ENCODE measurements around the gene SUSD3.

The SUSD3 gene

GRCh38 chr9:93053781-93054331, 4.6 kb upstream of the SUSD3 start:
- no peak for TF ChIP-seq ZFX (IDR thresholded peaks at IDR 0.05)
- TF ChIP-seq, protein P1, sequence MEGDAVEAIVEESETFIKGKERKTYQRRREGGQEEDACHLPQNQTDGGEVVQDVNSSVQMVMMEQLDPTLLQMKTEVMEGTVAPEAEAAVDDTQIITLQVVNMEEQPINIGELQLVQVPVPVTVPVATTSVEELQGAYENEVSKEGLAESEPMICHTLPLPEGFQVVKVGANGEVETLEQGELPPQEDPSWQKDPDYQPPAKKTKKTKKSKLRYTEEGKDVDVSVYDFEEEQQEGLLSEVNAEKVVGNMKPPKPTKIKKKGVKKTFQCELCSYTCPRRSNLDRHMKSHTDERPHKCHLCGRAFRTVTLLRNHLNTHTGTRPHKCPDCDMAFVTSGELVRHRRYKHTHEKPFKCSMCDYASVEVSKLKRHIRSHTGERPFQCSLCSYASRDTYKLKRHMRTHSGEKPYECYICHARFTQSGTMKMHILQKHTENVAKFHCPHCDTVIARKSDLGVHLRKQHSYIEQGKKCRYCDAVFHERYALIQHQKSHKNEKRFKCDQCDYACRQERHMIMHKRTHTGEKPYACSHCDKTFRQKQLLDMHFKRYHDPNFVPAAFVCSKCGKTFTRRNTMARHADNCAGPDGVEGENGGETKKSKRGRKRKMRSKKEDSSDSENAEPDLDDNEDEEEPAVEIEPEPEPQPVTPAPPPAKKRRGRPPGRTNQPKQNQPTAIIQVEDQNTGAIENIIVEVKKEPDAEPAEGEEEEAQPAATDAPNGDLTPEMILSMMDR (conservative IDR thresholded peaks at IDR 0.05), result no peak

DNA sequence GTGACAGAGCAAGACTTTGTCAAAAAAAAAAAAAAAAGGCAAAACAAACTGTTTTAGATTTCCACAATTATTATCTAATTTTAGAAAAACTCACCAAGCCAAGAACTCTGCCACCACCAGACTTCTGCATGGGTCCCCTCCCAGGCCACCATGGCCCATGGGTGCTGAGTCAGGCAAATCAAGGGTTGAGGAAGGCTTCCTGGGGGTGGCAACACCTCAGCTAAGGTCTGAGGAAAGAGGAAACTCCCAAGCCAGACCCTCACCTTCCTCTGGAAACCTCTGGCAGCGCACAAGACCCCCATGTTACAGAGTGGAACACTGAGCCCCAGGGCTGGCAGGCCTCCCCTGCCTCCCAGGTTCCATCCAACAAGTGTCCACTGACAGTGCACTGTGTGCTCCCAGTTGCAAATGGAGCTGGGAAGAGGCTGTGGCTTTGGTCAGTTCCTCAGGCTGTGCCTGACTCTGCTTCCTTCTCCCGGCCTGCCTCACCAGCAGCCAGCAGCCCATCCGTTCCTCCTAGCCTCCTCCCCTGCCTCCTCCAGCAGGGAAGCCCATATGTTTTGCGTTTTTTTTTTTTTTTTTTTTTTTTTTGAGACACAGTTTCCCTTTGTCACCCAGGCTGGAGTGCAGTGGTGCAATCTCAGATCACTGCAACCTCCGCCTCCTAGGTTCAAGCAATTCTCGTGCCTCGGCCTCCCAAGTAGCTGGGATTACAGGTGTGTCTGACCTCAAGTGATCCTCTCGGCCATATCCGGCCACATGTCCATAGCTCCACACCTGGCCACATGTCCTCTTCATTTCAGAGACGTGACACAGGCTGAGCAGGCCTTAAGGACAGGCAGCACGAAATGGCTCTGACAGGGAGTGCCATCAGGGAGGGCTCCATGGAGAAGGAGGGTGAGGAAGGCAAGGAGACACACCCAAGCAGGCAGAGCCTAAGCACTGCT, 3.5 kb upstream of the SUSD3 start:
- no peak overlapping the region for H3K27ac ChIP-seq
- no peak for TF ChIP-seq ZFX (IDR thresholded peaks at IDR 0.05)
- TF ChIP-seq, protein P1 (conservative IDR thresholded peaks at IDR 0.05), result no peak

More at GRCh38 chr9:93053781-93054331, 4.6 kb upstream of the SUSD3 start:
- H3K27ac ChIP-seq, result no peak overlapping the region

GRCh38 chr9:93057042-93057702, 1.3 kb upstream of the SUSD3 start:
- no peak overlapping the region for H3K27ac ChIP-seq
- TF ChIP-seq, protein P1 (conservative IDR thresholded peaks at IDR 0.05), result no peak
- no peak for TF ChIP-seq ZFX (IDR thresholded peaks at IDR 0.05)

DNA sequence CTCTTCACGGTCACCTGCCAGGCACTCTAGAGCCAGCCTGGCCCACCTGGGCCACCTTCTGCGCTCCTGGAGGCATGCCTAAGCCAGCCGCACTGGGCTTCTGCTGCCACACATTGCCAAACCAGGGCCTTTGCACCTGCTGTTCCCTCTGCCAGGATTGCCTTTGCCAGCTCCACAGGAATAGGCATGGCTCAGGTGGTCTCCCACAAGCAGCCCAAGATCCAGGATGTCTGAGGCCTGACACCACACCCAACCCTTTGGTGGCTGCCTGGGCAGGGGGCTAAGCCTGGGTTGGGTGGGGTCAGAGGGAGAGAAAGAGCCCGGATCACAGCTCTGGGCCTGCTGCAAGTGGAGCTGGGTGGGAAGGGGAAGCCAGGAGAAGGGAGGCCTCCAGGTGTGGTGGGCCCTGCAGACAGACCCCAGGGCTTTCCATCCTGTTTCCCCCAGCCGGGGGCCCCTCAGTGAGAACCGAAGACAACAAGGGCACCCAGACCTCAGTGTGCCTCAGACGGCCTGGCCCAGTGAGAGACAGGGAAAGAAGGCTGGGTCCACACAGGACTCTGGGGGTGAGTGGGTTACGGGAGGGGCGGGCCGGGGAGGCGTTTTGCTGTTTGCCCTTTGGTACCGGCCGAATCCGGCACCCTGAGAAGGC, 672 bp upstream of the SUSD3 start:
- no peak for TF ChIP-seq ZFX (IDR thresholded peaks at IDR 0.05)
- TF ChIP-seq, protein P1 (conservative IDR thresholded peaks at IDR 0.05), result no peak
- no peak overlapping the region for H3K27ac ChIP-seq

- no peak for TF ChIP-seq ZFX (IDR thresholded peaks at IDR 0.05)
- TF ChIP-seq, protein P1 (conservative IDR thresholded peaks at IDR 0.05), result no peak
- no peak overlapping the region for H3K27ac ChIP-seq
Measured at GRCh38 chr9:93059011-93059714, 662 bp downstream of the SUSD3 start.

DNA sequence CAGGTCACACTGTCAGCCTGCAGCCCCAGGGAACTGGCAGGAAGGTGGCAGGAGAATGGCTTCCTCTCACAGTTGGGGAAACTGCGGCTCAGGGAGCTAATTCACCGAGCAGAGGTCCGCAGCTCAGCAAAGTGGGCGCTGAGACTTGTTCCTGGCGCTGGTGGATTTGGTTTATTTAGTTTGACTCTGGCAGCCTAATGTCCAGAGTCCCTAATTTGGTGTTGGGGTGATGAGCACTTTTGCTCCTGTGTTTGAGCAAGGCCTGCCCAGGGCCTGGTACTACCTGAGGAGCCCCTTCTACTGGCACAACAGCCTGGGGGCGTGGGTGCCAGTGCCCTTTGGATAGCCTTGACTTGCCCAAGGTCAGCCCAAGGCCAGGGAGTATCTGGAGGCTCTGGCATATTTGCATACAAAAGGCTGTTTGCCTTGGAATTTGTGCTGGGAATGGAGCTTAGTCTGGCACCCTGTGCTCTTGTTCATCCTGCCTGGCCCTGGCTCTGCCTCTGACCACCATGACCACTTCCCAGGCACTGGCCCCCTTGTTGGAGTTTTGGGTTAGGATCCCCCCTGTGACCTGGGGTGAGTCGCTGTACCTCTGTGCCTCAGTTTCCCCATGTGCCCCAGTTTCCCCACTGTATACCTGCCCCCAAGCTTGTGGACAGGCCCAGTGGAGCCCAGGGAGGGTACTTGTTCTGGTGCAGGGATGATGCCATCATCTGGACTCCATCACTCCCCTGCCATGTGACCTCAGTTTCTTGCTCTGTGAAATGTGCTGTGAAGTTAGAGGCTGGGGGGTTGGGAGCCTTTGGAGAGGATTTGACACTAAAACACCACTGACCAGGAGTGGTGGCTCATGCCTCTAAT, 1.4 kb downstream of the SUSD3 start:
- H3K27ac ChIP-seq, result peak overlapping the region; percentile 24; the same call in 1 of the 2 replicates

More for the DNA sequence above, 1.4 kb downstream of the SUSD3 start:
- TF ChIP-seq ZFX (IDR thresholded peaks at IDR 0.05), result no peak
- TF ChIP-seq, protein P1 (conservative IDR thresholded peaks at IDR 0.05), result no peak
